ENCODE results near the gene ADAMTS18.

- no peak for TF ChIP-seq POLR2A (IDR thresholded peaks at IDR 0.05)
- TF ChIP-seq POLR2AphosphoS5 (IDR thresholded peaks at IDR 0.05): no peak
Measured at GRCh38 chr16:77277571-77277970, 157.3 kb downstream of the ADAMTS18 start.

Data from prostate gland (tissue), 1 donor.